ENCODE data around the gene NXF3.
"Not testable (repeated sequence)": the region's sequence is repeated elsewhere in the genome, so short reads cannot be mapped to it uniquely, and the experiment has no call there.

Gene NXF3

GRCh38 chrX:103081051-103081450 lies 11.9 kb downstream of the NXF3 start:
- Histone ChIP-seq H3K4me1 (no peaks in the 10 kb centered on the region), H3K27me3 (ENCODE audit: low read depth) (no peaks in the 10 kb centered on the region), H3K36me3 (replicated peaks) (no peaks in the 10 kb centered on the region), H3K4me3 (no peak overlapping the region), H3K9me3 (no peaks in the 10 kb centered on the region)
- in situ Hi-C loops (cut with MboI; ENCODE audit: low sequenced_read_pairs): no loop called here
- DNase-seq (ENCODE audit: low spot score in 2 of 2): no peak

DNA sequence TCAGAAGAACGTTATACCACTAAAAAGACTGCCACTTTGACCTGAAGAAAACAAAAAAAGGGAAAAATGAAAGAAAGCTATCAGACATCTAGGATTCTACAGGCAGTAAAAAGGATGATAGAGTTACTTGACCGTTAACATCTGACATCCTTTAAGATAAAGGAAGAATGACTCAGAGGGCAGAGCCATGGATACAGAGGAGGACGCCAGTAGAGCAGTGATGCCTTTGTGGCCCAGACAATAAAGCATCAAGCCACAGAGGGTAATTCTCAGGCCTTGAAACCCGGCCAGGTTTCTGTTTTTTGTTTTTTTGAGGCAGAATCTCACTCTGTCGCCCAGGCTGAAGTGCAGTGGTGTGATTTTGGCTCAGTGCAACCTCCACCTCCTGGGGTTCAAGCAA lies 19.5 kb downstream of the NXF3 start:
- no peak for DNase-seq (ENCODE audit: low spot score in 2 of 2)
- no peaks in the 10 kb centered on the region for H3K4me1 ChIP-seq
- H3K27me3 ChIP-seq (ENCODE audit: low read depth): no peaks in the 10 kb centered on the region
- H3K9me3 ChIP-seq: no peaks in the 10 kb centered on the region
- no peak overlapping the region for H3K4me3 ChIP-seq
- in situ Hi-C loops (cut with MboI; ENCODE audit: low sequenced_read_pairs): no loop called here
- no peaks in the 10 kb centered on the region for H3K36me3 ChIP-seq (replicated peaks)

GRCh38 chrX:103066606-103067005 lies 26.3 kb downstream of the NXF3 start:
- Histone ChIP-seq H3K27me3 (ENCODE audit: low read depth) (no peaks in the 10 kb centered on the region), H3K36me3 (replicated peaks) (no peaks in the 10 kb centered on the region), H3K9me3 (no peaks in the 10 kb centered on the region), H3K4me1 (no peaks in the 10 kb centered on the region), H3K4me3 (no peak overlapping the region)
- DNase-seq (ENCODE audit: low spot score in 2 of 2): no peak
- in situ Hi-C loops (cut with MboI; ENCODE audit: low sequenced_read_pairs): no loop called here

DNA sequence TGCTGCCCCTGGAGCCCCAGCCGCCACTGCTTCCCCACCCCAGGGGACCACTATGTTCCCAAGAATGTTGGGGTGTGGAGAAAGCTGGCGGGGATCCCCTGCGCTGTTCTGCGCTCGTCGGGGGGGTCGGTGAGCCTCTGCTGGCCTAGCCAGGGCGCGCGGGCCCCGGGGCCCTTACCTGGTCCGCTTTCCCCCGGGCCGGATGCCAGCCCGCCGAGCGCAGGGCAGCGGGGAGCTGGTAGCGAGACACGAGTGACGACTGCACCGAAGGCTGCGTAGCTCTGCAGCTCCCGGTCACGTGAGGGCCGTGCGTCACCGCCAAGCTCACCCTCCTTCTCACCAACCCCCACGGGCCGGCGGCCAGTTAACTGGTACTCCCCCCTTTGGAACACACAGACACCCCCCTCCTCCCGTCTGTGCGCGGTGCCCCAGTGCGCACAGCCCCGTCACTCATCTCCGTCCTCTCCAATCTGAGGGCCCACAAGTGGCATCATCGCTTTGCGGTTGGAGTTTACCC lies 29.0 kb downstream of the NXF3 start, which contains the start of gene BEX1:
Gene BEX1, minus strand, starts transcription at position 254 of the 517 bp plus-strand sequence. CDS start 897 bp downstream, outside the sequence.
- no peak within 1 kb of the TSS for H3K4me3 ChIP-seq
- in situ Hi-C loops (cut with MboI; ENCODE audit: low sequenced_read_pairs): no loop called here
- DNase-seq (ENCODE audit: low spot score in 2 of 2): no peak

DNA sequence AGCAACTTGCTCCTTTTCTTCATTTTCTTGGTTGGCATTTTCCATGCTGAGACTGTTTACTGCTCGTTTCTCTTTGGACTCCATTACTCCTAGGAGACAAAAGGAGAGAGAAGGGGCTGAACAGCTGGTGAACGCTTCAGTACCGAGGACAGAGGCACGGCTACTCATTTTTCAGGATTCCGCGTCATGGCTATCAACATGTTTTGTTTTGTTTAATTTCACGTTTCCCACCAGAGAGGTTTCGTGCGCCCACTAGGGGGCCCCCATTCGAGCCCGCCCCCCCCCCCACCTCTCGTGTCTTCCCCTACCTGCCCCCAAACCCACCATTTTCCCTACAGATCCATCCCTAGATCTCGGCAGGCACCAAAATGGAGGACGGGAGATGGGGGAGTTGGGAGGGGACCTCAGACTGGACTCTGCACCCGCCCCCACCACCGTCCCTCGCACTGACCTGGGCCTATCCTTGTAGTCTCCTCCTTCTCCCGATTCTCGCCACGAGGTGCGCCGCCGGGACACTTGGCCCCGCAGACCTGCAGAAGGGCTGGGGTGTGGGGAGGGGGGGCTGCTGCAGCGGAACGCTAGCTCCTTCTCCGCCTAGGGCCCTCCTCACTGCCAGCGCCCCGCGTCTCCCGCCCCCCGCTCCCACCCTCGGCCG lies 29.6 kb downstream of the NXF3 start:
- no peaks in the 10 kb centered on the region for H3K36me3 ChIP-seq (replicated peaks)
- no peak for DNase-seq (ENCODE audit: low spot score in 2 of 2)
- in situ Hi-C loops (cut with MboI; ENCODE audit: low sequenced_read_pairs): no loop called here
- no peaks in the 10 kb centered on the region for H3K27me3 ChIP-seq (ENCODE audit: low read depth)
- H3K9me3 ChIP-seq: no peaks in the 10 kb centered on the region
- H3K4me3 ChIP-seq: no peak overlapping the region
- no peaks in the 10 kb centered on the region for H3K4me1 ChIP-seq

More for the DNA sequence above, 29.0 kb downstream of the NXF3 start, which contains the start of gene BEX1:
- no peaks in the 10 kb centered on the region for H3K36me3 ChIP-seq (replicated peaks)
- H3K4me1 ChIP-seq: no peaks in the 10 kb centered on the region
- H3K27me3 ChIP-seq (ENCODE audit: low read depth): no peaks in the 10 kb centered on the region
- no peaks in the 10 kb centered on the region for H3K9me3 ChIP-seq

DNA sequence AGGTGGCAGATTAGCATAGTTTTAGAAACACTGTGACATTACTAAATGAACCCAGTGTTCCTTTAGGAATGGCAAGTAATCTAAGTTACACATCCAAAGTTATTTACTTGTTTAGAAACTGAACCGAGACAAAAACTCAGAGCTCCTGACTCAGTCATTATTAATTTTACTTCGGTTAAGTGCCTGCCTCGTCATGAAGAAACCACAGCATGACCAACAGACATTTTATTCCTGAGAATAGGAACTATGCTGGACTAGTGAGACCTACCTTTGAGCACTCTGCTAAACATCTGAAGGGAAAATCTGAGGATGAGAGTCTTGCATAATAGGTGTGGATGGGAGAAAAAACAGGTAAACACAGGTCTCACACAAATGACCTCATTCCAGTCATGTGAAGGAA lies 31.5 kb downstream of the NXF3 start:
- in situ Hi-C loops (cut with MboI; ENCODE audit: low sequenced_read_pairs): no loop called here
- no peak overlapping the region for H3K4me3 ChIP-seq
- H3K36me3 ChIP-seq (replicated peaks): no peaks in the 10 kb centered on the region
- H3K27me3 ChIP-seq (ENCODE audit: low read depth): no peaks in the 10 kb centered on the region
- no peaks in the 10 kb centered on the region for H3K4me1 ChIP-seq
- no peak for DNase-seq (ENCODE audit: low spot score in 2 of 2)
- H3K9me3 ChIP-seq: no peaks in the 10 kb centered on the region

GRCh38 chrX:103056902-103057301 lies 36.0 kb downstream of the NXF3 start:
- no peaks in the 10 kb centered on the region for H3K9me3 ChIP-seq
- H3K4me3 ChIP-seq: no peak overlapping the region
- H3K36me3 ChIP-seq (replicated peaks): no peaks in the 10 kb centered on the region
- H3K4me1 ChIP-seq: no peaks in the 10 kb centered on the region
- no peak for DNase-seq (ENCODE audit: low spot score in 2 of 2)
- H3K27me3 ChIP-seq (ENCODE audit: low read depth): no peaks in the 10 kb centered on the region
- in situ Hi-C loops (cut with MboI; ENCODE audit: low sequenced_read_pairs): no loop called here

DNA sequence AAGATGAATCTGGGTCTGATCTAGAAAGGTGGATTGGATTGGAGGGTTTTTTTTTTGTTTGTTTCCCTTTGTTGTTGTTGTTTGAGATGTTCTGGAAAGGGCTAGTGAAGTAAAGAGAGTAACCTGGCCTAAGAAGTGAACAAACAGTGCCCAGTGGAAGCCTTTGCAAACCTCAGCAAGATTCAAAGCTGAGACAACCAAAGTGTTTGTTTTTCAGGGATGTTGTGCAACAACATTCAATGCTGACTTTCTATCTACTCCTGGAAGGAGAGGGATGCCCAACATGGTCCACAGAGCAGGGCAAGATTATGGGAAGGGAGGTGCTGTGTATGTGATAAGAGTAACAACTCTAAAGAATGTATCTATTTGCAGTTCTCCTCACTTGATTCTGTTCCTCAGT lies 40.3 kb downstream of the NXF3 start:
- Histone ChIP-seq H3K36me3 (replicated peaks) (no peaks in the 10 kb centered on the region), H3K9me3 (no peaks in the 10 kb centered on the region), H3K4me1 (no peaks in the 10 kb centered on the region), H3K4me3 (no peak overlapping the region), H3K27me3 (ENCODE audit: low read depth) (no peaks in the 10 kb centered on the region)
- DNase-seq (ENCODE audit: low spot score in 2 of 2): no peak
- in situ Hi-C loops (cut with MboI; ENCODE audit: low sequenced_read_pairs): no loop called here

DNA sequence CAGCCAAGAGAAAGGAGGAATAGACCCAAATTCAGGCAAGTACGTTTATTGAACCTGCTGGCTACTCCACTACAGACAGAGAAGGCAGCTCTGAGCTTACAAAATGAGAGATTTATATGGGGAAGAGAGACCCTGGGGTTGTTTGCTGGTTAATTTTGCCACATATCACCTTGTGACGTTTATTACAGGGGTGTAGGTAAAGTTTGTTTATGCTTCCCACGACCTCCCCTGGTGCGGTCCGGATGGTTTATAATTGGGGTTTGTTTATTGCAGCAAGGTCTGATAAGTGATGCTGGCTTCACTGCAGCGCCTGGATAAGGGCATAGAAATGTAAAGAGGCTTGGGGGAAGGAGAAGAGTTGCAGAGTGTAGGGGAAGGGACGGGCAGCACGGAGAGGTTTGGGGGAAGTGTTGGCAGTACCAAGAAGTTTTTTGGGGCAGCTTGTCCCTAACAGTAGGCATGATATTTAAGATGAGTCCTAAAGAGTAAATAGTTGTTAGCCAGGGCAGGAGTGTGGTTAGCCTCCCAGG lies 41.6 kb downstream of the NXF3 start:
- Histone ChIP-seq H3K9me3 (no peaks in the 10 kb centered on the region), H3K27me3 (ENCODE audit: low read depth) (no peaks in the 10 kb centered on the region), H3K36me3 (replicated peaks) (no peaks in the 10 kb centered on the region), H3K4me3 (no peak overlapping the region), H3K4me1 (no peaks in the 10 kb centered on the region)
- DNase-seq (ENCODE audit: low spot score in 2 of 2): no peak
- in situ Hi-C loops (cut with MboI; ENCODE audit: low sequenced_read_pairs): no loop called here

DNA sequence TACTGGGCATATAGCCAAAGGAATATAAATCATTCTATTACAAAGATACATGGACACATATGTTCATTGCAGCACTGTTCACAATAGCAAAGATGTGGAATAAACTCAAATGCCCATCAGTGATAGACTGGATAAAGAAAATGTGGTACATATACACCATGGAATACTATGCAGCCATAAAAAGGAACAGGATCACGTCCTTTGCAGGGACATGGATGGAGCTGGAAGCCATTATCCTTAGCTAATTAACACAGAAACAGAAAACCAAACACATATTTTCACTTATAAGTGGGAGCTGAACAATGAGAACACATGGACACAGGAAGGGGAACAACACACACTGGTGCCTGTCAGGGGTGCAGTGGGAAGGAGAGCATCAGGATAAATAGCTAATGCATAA lies 59.6 kb downstream of the NXF3 start:
- H3K4me1 ChIP-seq; H3K9me3 ChIP-seq; H3K27me3 ChIP-seq (ENCODE audit: low read depth); in situ Hi-C loops (cut with MboI; ENCODE audit: low sequenced_read_pairs); H3K4me3 ChIP-seq; DNase-seq (ENCODE audit: low spot score in 2 of 2); H3K36me3 ChIP-seq (replicated peaks): not testable (repeated sequence)
